ENCODE measurements around the gene BTBD1. TPM values are rescaled to one million over a fixed set of nuclear protein-coding genes. Genes with fewer than 3 reads are reported as not detected.
"Not testable (repeated sequence)": the region's sequence is repeated elsewhere in the genome, so short reads cannot be mapped to it uniquely, and the experiment has no call there.

Gene BTBD1
- total RNA-seq, 1 experiment from 2014 or later, result 56.8 TPM

DNA sequence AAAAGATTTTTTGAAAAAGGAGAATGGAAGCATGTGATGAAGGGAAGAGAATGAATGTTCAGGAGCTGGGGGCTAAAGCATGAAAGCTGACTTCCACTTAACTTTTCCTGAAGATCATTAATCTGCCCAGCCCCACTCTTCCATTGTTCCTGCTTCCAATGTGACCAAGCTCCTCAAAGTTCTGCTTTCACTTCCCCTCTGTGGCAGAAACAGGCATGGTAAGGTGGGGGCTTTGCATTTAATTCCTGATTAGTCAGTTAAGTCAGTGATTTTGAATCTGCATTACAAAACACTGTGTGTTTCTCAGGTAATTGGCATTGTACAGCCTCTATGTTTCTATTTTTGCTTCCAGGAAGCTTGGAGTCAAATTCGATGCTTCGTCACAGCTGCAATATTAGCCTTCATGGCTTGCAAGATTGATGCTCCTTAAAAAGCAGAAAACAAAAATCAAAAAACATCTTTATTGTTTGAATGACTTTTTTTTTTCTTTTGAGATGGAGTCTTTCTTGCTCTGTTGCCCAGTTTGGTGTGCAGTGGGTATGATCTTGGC is 33.1 kb upstream of the BTBD1 start:
- DNase-seq (ENCODE audit: low read depth), result no peak
- in situ Hi-C loops (cut with HindIII; ENCODE audit: low pct_unique_long_range_greater_than_20kb, low sequenced_read_pairs), result no loop called here

DNA sequence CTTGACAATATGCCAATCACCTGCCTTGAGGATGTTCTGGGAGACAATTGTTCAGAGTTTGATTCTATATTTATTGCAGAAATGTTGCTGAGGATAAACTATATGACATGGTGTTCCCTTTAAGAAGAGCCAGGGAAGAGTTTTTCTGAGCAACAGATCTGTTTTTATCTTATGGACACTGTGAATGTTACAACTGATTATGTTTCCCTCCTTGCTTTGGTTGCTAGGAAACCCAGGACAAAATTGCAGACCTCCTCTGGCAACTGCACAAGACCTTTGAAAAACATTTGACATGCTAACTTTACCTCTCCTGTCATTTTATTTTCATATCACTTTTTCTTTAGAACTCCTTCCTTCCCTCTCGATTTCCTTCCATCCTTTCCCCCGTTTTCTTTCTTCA is 32.2 kb upstream of the BTBD1 start:
- in situ Hi-C loops (cut with HindIII; ENCODE audit: low pct_unique_long_range_greater_than_20kb, low sequenced_read_pairs), result no loop called here
- DNase-seq (ENCODE audit: low read depth), result no peak

DNA sequence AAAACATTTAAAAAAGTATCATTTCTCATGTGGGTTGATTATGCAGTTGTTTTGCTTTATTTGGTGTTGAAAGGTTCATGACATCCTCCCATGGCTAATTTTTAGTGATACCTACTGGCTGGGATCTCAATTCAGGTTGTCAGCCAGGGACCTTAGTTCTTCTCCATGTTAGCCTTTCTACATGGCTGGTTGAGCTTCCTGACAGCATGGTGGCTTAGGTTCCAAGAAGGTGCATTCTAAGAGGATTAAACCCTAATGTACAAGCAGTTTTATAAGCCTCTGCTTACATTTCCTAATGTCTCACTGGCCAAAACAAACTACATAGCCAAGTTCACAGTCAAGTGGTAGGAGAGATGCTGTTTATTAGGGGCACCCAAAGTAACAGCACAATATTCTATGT is 31.0 kb upstream of the BTBD1 start:
- in situ Hi-C loops (cut with HindIII; ENCODE audit: low pct_unique_long_range_greater_than_20kb, low sequenced_read_pairs), result no loop called here

DNA sequence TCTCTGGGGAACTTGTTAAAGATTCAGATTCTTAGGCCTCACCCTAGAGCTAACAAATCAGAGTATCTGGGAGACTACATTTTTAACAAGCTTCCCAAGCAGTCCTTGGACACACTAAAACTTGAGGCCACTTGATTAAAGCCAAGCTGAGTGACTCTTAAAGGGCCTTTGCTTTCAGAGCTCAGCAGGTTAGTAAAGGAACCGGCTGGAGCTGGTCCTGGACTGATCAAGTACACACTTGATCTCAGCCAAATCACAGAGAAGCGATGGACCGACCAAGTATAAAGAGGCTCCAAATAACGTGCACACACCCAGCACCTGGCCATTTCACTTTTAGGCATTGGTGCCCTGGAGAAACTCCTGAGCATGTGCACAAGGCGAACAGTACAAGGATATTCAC is 27.5 kb upstream of the BTBD1 start:
- DNase-seq (ENCODE audit: low read depth), result no peak
- in situ Hi-C loops (cut with HindIII; ENCODE audit: low pct_unique_long_range_greater_than_20kb, low sequenced_read_pairs), result no loop called here

More for the DNA sequence above, 31.0 kb upstream of the BTBD1 start:
- no peak for DNase-seq (ENCODE audit: low read depth)

DNA sequence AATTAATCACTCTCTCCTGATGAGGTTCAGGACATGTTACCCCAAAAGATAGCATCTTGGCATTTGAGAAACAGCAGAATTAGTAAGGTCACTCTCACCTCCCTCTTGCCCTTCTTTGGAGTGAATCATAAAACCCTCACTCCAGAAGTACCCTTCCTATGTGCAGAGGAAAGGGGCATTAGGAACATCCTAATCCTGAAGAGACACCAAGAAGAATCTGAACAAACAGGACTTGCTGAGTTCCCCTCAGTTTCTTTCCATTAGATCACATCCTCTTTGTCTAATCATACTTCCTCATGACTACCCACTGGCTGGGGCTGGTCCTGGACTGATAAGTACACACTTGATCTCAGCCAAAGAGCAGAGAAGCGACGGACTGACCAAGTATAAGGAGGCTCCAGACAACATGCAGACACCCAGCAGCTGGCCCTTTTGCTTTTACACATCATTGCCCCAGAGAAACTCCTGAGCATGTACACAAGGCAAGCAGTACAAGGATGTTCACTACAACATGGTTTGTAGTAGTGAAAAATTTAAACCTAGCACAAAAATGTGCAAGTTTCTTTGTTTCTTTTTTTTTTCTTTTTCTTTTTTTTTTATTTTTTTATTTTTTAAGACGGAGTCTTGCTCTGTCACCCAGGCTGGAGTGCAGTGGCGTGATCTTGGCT is 25.4 kb upstream of the BTBD1 start:
- DNase-seq (ENCODE audit: low read depth), result no peak
- in situ Hi-C loops (cut with HindIII; ENCODE audit: low pct_unique_long_range_greater_than_20kb, low sequenced_read_pairs), result no loop called here

DNA sequence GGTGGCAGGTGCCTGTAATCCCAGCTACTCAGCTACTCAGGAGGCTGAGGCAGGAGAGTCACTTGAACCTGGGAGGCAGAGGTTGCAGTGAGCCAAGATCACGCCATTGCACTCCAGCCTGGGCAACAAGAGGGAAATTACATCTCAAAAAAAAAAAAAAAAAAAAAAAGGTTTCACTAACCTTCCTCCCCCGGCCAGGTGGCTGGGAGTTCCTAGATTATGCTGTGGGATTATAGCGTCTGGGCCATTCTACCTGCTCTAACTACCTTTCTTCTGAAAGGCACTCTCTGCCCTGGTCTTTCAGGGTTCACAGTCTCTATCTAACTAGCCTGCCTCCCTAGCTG is 24.9 kb upstream of the BTBD1 start:
- in situ Hi-C loops (cut with HindIII; ENCODE audit: low pct_unique_long_range_greater_than_20kb, low sequenced_read_pairs); DNase-seq (ENCODE audit: low read depth): not testable (repeated sequence)

DNA sequence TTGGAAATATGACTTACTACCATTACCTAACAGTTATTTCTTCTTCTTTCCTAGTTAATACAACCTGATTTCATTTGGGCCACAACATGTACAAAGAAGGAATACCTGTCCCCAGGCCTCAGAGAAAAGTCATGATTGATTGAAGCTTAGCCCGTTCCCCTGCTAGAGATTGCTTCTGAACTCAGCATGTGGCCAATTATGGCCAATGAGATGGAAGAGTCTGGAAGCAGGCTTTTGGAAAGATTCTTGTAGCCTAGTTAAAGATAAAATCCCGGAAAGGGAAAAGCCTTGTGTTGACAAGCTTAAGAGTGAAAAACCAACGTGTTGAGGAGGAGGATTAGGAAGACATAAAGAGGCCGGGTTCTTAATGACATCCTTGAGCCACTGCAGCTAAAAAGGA is 23.4 kb upstream of the BTBD1 start:
- in situ Hi-C loops (cut with HindIII; ENCODE audit: low pct_unique_long_range_greater_than_20kb, low sequenced_read_pairs), result no loop called here
- DNase-seq (ENCODE audit: low read depth), result no peak

DNA sequence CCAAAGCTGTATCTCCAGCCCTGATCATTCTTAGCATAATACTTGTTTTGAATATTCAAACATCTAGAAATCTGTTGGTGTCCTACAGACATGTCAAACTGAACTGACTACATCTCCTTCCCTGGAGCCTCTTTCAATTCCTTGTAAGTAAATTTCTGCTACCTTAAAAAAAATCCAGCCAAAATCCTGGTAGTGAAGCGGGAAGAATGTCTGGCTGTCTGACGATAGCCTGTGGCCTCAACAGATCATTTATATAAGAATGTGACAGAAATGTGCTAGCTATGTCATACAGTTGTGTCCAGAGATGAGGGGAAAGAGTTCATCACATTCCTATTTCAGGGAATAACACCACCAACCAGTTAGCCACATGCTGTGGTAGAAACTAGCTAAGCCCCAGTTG is 21.8 kb upstream of the BTBD1 start:
- in situ Hi-C loops (cut with HindIII; ENCODE audit: low pct_unique_long_range_greater_than_20kb, low sequenced_read_pairs), result no loop called here

DNA sequence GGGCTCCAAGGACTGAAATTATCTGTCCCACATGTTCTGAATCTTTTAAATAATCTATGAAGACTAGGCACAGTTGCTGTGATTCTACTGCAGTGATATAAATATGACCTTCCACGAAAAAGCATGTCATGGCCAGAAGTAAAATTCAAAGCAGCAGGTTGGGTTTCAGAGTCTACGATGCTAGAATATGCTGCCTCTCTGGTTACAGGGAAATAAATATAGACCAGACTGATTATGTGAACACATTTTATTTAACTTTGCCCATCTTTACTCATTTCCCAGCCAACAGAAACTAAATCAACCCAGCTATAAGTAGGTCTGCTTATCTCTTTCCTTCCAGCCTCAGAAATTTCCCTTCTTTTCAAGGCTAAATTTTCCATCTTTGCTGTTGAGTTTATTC is 20.5 kb upstream of the BTBD1 start:
- no peak for DNase-seq (ENCODE audit: low read depth)
- in situ Hi-C loops (cut with HindIII; ENCODE audit: low pct_unique_long_range_greater_than_20kb, low sequenced_read_pairs), result no loop called here

More for the DNA sequence above, 21.8 kb upstream of the BTBD1 start:
- DNase-seq (ENCODE audit: low read depth), result no peak

DNA sequence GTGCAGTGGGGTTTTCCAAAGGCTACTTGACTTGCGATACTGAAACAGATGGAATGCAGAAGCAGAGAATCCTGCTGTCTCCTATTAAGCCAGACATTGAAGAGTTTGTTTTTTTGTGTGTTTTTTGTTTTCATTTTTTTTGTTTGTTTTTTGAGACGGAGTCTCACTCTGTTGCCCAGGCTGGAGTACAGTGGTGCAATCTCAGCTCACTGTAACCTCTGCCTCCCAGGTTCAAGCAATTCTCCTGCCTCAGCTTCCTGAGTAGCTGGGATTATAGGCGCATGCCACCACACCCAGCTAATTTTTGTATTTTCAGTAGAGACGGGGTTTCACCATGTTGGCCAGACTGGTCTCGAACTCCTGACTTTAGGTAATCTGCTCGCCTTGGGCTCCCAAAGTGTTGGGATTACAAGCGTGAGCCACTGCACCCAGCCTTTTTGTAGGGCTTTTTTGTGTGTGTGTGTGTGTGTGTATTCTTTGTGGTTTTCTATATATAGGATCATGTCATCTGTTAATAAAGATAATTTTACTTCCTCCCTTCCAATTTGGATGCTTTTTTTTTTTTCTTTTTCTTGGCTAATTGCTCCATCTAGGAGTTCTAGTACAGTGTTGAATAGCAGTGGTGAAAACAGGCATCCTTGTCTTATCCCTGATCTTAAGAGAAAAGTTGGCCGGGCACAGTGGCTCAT is 19.0 kb upstream of the BTBD1 start:
- in situ Hi-C loops (cut with HindIII; ENCODE audit: low pct_unique_long_range_greater_than_20kb, low sequenced_read_pairs); DNase-seq (ENCODE audit: low read depth): not testable (repeated sequence)

DNA sequence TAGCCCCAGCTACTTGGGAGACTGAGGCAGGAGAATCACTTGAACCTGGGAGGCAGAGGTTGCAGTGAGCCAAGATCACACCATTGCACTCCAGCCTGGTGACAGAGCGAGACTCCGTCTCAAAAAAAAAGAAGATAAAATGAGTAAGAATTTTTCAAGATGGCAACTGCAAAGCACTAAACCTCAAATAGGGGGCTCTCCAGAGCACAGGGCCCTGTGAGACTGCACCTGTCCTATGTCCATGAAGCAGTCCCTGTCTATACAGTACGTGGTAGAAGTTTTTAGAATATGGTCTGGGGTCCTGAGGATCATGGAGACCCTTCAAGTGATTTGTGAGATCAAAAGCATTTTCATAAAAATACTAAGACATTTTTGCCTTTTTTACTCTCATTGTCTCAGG is 18.4 kb upstream of the BTBD1 start:
- in situ Hi-C loops (cut with HindIII; ENCODE audit: low pct_unique_long_range_greater_than_20kb, low sequenced_read_pairs), result not testable (repeated sequence)

DNA sequence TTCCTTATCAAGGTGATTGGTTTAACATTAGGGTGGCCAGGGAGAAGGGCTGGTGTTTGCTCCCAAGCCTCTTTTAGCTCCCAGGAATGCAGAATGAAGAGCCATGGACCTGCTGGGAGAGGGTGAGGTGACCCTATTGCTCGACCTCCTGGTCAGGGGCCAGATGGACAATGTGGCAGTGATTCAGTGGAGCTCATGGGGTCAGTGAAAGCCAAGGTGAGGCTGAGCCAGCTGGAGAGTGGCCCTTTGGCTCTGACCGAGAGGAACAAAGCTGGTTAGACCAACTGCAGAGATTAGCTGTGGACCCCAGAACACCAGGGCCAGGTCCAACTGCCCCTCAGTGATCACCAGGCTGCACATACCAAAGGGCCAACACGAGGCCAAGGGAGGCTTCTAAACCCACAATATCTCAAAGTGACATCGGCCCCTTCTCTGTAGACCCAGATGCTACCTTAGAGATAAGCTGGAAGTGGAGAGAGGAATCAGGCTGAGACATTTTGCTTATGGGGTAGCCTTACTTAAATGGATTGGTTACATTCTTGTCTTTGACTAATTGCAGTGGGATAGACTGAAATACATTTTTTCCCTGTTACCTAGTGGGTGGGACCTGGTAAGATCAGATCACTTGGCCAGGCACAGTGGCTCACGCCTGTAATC is 15.8 kb upstream of the BTBD1 start:
- in situ Hi-C loops (cut with HindIII; ENCODE audit: low pct_unique_long_range_greater_than_20kb, low sequenced_read_pairs), result no loop called here
- no peak for DNase-seq (ENCODE audit: low read depth)

More for the DNA sequence above, 18.4 kb upstream of the BTBD1 start:
- DNase-seq (ENCODE audit: low read depth), result not testable (repeated sequence)

DNA sequence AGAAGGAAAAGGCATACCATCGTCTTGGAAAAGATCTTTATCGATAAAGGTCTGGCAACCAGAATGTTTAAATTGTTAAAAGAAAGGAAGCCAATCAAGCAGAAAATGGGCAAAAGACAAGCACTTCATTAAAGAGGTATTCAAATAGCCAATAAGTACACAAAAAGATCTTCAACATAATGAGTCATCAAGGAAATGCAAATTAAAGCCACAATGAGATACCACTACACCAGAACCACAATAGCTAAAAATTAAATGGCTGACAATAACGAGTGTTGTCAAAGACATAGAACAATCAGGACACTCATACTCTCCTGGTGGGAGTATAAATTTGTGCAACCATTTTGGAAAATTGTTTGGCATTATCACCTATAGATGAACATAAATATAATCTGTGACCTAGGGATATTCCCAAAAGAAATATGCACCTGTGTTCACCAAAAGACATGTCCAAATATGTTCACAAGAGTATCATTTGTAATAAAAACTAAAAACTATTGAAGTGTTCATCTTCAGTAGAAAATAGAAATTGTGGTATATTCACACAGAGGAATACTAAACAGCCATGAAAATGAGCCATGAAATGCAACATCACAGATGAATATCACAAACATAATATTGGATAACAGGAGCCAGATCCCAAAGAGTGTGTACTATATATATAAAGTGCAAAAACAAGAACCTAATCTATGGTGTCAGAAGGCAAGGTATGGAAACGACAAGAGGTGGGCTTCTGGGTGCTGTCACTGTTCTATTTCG is 14.4 kb upstream of the BTBD1 start:
- in situ Hi-C loops (cut with HindIII; ENCODE audit: low pct_unique_long_range_greater_than_20kb, low sequenced_read_pairs), result no loop called here
- no peak for DNase-seq (ENCODE audit: low read depth)

DNA sequence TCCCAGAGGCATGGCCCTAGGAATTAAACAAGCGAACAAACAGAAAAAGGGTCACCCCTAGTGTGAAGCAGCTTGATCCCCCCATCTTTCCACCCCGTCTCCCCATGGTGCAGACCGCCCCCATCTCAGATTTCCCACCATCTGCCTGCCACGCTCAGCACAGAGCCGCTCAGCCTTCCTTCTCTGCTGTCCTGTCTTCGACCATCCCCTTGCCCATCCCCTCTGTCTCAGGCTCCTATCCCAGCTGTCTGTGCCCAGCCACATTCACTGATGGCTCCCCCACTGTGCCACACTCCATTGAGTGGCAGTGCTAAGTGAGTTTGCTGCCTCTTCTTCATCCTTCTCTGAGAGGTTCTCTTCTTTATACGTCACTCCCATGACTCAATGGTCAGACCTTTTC is 11.7 kb upstream of the BTBD1 start:
- DNase-seq (ENCODE audit: low read depth), result no peak
- in situ Hi-C loops (cut with HindIII; ENCODE audit: low pct_unique_long_range_greater_than_20kb, low sequenced_read_pairs), result no loop called here

DNA sequence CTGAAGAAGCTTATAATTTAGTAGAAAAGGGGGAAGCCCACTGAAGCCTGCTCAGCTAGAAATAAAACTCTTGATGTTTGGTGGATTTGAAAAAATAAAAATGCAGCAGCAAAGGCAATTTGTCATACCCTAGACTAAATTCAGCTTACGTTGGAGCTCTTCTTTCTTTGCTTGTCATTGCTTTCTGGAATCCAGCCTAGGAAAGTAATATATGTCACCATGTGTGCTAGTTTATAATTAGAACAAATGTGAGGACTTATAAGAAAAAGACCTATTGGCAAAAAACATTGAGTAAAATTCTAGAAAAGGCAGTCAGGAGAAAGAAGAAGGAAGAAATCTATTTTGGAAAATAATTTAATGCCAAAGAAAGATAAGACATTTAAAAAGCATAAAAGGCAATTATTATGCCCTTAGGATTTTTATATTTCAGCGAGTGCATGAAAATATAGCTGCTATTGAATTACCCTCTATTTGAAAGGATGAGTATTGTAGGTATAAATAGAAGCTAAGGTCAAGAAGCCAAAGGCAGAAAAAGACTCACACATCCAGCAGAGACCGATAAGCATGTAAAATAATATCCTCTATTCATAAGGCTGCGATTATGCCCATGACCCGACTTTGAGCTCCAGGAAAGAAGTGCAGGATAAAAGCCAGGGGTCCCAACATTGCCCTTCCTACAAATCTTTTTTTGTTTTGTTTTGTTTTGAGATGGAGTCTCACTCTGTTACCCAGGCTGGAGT is 10.6 kb upstream of the BTBD1 start:
- DNase-seq (ENCODE audit: low read depth), result no peak
- in situ Hi-C loops (cut with HindIII; ENCODE audit: low pct_unique_long_range_greater_than_20kb, low sequenced_read_pairs), result no loop called here

DNA sequence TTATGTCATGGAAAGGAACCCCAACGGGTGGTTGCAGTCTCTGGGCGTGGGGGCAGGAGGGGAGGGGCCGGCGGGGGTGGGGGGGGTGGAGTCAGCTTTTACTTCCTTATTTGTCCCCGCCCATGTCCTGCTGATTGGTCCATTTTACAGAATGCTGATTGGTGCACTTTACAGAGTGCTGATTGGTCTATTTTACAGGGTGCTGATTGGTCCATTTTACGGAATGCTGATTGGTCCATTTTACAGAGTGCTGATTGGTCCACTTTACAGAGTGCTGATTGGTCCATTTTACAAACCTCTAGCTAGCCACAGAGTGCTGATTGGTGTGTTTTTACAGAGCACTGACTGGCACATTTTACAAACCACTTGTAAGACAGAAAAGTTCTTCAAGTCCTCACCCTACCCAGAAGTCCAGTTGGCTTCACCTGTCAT is 2.2 kb upstream of the BTBD1 start:
- DNase-seq (ENCODE audit: low read depth), result peak; percentile 64
- in situ Hi-C loops (cut with HindIII; ENCODE audit: low pct_unique_long_range_greater_than_20kb, low sequenced_read_pairs), result not testable (repeated sequence)

DNA sequence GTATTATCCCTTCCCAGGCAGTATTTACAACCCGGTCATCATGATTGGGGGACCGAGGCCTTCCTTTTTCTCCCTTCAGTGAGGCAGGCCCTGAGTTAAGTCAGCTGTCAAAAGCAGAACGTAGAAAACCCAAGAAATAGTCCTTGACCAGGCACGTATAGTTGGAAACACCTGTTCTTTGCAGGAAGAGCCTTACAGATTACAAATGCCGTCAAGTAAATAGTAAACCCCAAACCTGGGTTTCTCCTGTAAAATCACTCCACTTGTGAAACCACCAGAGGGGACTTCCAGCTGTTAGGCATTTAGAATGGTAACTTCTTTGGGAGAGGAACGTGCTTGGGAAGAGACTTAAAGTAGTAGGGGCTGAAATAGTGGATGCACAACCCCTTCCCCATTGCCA is 1.0 kb upstream of the BTBD1 start:
- DNase-seq (ENCODE audit: low read depth), result no peak
- in situ Hi-C loops (cut with HindIII; ENCODE audit: low pct_unique_long_range_greater_than_20kb, low sequenced_read_pairs), result no loop called here

DNA sequence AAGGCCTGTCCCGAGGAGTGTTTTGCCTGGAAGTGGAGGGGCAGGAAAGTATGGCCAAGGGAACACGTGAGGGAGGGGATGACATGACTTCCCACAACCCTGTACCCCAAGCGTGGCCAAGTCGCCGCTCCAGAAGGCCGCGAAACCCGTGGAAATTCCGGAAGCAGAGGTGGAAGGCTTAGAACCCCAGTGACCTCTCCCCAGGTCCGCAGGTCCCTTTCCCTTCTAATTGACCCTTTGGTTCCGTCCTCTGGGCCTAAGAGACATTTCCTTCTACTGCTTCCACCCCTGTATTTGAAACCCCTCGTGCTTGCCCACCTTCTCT is 548 bp upstream of the BTBD1 start:
- in situ Hi-C loops (cut with HindIII; ENCODE audit: low pct_unique_long_range_greater_than_20kb, low sequenced_read_pairs), result no loop called here
- no peak for DNase-seq (ENCODE audit: low read depth)
